Activated CD4-positive, alpha-beta memory T cell treated with anti-CD3 and anti-CD28 coated beads for 36 hours (primary cell): ENCODE data around the gene C1orf74. TPM values are rescaled to one million over a fixed set of nuclear protein-coding genes. Genes with fewer than 3 reads are reported as not detected.

ENCODE experiments used
- total RNA-seq, 2 experiments: library from RNA; stranded (reverse); gene quantifications; one replicate each; pipeline ENCODE4 v1.2.3, GENCODE V29; 2021

The C1orf74 gene
- total RNA-seq, 2 experiments from 2014 or later, result 3.5 to 3.9 TPM

Other genes with a start within 250 kb of the C1orf74 start
- gene CAMK1G, start 200.8 kb downstream of the C1orf74 start, total RNA-seq, result under 1 TPM; 0.69 to 0.94 TPM
- gene LAMB3, start 132.1 kb downstream of the C1orf74 start, total RNA-seq, result 10 to 100 TPM; 14.6 to 14.7 TPM
- 10 to 100 TPM; 92.7 to 93.1 TPM for gene G0S2, start 109.1 kb downstream of the C1orf74 start, total RNA-seq
- gene HSD11B1, start 79.7 kb downstream of the C1orf74 start, total RNA-seq, result 10 to 100 TPM; 22.4 to 23.9 TPM
- gene TRAF3IP3, start 28.5 kb downstream of the C1orf74 start, total RNA-seq, result 100 to 1,000 TPM; 212 to 217 TPM
- under 1 TPM; 0.07 to 0.31 TPM for gene IRF6, start 21.6 kb upstream of the C1orf74 start, total RNA-seq
- gene UTP25, start 43.4 kb upstream of the C1orf74 start, total RNA-seq, result 1 to 10 TPM; 6.6 to 7.1 TPM
- gene SYT14, start 153.7 kb upstream of the C1orf74 start, total RNA-seq, result not detected